Pancreas (tissue), 10 donors: ENCODE results near the gene COL15A1. TPM values are rescaled to one million over a fixed set of nuclear protein-coding genes. Genes with fewer than 3 reads are reported as not detected.

Experiments used
- ATAC-seq, 4 donors: fragments of 200-7000 bp; cut with Tn5 transposase; one replicate each; pipeline versions ENCODE4 v1.8.0 to v1.9.1; 2020; ENCODE audit warnings: mild to moderate bottlenecking in 4 of 4, moderate library complexity in 4 of 4
- DNase-seq, 6 donors: peaks; one replicate each; pipeline ENCODE4 v3.0.0-alpha.2; 2020
- FAIRE-seq: peaks from 2 replicates; lab custom pipeline; 2012; peaks lifted over from hg19 to GRCh38; lab: Jason Lieb, UNC
- H3K27ac ChIP-seq, 4 donors: fragments of 200-600 bp; sonication (generic); 1 replicate in 3 of 4; 2 replicates in 1 of 4; pipeline versions ENCODE4 v1.5.0 to v1.8.0; 2020
- H3K27me3 ChIP-seq, 4 donors: fragments of 200-600 bp; one replicate each; pipeline ENCODE4 v1.8.0; 2021
- H3K36me3 ChIP-seq, 3 donors: fragments of 200-600 bp; sonication (generic) in 1 of 3; one replicate each; pipeline versions ENCODE4 v1.5.0 to v1.8.0; 2020 to 2021
- H3K4me1 ChIP-seq, 3 donors: fragments of 200-600 bp; one replicate each; pipeline ENCODE4 v1.8.0; 2021
- H3K4me3 ChIP-seq, 4 donors: fragments of 200-600 bp; sonication (generic) in 2 of 4; one replicate each; pipeline versions ENCODE4 v1.5.0 to v1.8.0; 2020 to 2021
- H3K9me3 ChIP-seq, 4 donors: fragments of 200-600 bp; one replicate each; pipeline ENCODE4 v1.8.0; 2021
- WGBS, 2 donors: extraction: QIAGEN DNeasy Blood & Tissue Kit; methylation state at CpG; one replicate each; pipeline ENCODE4 v1.1.7; 2013; 5-methylcytosine and 5-hydroxymethylcytosine counted together
- intact Hi-C, 3 donors: fragments of 100-400 bp; cut with DNase I; formaldehyde crosslinking; loops; one replicate each; pipeline versions ENCODE4 v1.11.1 to v1.14.2; 2022
- polyA plus RNA-seq, 2 donors: library from polyadenylated mRNA; stranded (reverse); fragments of 200-250 nt; gene quantifications; one replicate each; pipeline ENCODE4 v1.2.3, GENCODE V29; 2013
- total RNA-seq, 6 donors: library from RNA; stranded (reverse); fragmentation: NEBNext Ultra II Directional in 4 of 6; extraction: Animal tissue kit (Norgen Biotek cat#: 25700) in 4 of 6; gene quantifications; one replicate each; pipeline versions ENCODE4 v1.2.1 to v1.2.4, GENCODE V29; 2021 to 2023
- TF ChIP-seq, protein P1 (sequence below), 4 donors: fragments of 200-600 bp; sonication (generic) in 3 of 4; IDR thresholded peaks; one replicate each; pipeline versions ENCODE4 v1.5.0 to v1.8.0; 2021; ENCODE audit warnings: antibody characterized with exemption in 4 of 4
- donor health status: healthy with polysubstance abuse.
- donor health status: DM: no; HTN: no; CAD: no; lungs with moderate emphysema.
- donor health status: DM: no; HTN: no; CAD: no.
- donor health status: control.
- donor health status: control.
- donor health status: Bipolar disorder and iron deficiency.
- donor health status: DM: yes; HTN: yes; CAD: no.
- donor health status: DM: no; HTN: no; CAD: no.
- donor health status: DM: no; HTN: no; CAD: no.
- donor health status: DM: yes; HTN: yes; CAD: no.

Gene COL15A1
- total and polyA plus RNA-seq, 8 donors: 6.7 to 43.4 (median 10.4) TPM

- 89 to 95% methylated on average over 6 of the region's 6 CpGs for WGBS, 2 donors
Measured at GRCh38 chr9:99024959-99025358, 81.3 kb downstream of the COL15A1 start.

DNA sequence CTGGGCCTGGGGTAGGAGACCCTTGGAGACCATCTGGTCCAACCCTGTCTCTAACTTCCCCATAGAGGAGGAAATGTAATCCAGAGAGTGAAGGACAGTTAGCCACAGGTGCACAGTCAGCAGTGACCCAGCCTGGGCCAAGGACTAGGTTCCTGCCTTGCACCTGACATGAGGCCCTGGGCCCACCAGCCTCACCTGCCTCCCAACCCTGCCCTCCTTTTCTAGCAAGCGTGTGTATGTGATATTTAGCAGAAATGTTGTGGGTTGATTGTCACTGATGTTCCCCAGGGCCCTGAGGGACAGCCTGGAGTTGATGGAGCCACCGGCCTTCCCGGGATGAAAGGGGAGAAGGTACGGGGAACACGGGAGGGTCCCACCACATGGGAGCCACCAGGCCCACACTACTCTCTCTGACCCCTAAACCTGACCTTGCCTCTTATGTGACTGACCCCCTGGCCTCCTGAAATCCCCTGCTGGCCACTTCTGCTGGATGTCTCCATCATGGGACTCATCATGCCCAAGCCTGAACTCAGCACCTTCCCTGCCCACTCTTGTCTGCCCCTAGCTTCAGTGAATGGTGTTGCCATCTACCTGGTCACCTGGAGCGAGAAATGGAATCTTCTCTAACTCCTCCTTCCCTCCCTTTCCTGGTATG lies 82.0 kb downstream of the COL15A1 start:
- Histone ChIP-seq H3K4me1 (no peaks in the 10 kb centered on the region), H3K9me3 (no peaks in the 10 kb centered on the region), H3K27me3 (no peaks in the 10 kb centered on the region), H3K4me3 (no peak overlapping the region), H3K27ac (no peak overlapping the region), H3K36me3 (no peaks in the 10 kb centered on the region)
- TF ChIP-seq, protein P1, sequence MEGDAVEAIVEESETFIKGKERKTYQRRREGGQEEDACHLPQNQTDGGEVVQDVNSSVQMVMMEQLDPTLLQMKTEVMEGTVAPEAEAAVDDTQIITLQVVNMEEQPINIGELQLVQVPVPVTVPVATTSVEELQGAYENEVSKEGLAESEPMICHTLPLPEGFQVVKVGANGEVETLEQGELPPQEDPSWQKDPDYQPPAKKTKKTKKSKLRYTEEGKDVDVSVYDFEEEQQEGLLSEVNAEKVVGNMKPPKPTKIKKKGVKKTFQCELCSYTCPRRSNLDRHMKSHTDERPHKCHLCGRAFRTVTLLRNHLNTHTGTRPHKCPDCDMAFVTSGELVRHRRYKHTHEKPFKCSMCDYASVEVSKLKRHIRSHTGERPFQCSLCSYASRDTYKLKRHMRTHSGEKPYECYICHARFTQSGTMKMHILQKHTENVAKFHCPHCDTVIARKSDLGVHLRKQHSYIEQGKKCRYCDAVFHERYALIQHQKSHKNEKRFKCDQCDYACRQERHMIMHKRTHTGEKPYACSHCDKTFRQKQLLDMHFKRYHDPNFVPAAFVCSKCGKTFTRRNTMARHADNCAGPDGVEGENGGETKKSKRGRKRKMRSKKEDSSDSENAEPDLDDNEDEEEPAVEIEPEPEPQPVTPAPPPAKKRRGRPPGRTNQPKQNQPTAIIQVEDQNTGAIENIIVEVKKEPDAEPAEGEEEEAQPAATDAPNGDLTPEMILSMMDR (IDR thresholded peaks at IDR 0.05): no peak
- no peak for FAIRE-seq
- no peak for DNase-seq
- ATAC-seq: no peak
- WGBS, 2 donors: 95 to 96% methylated on average over 6 of the region's 6 CpGs
- intact Hi-C loops: no loop called here

More at GRCh38 chr9:99024959-99025358, 81.3 kb downstream of the COL15A1 start:
- intact Hi-C loops: no loop called here
- no peak for DNase-seq
- H3K27ac ChIP-seq: no peak overlapping the region
- FAIRE-seq: no peak
- H3K27me3 ChIP-seq: no peaks in the 10 kb centered on the region
- TF ChIP-seq, protein P1 (IDR thresholded peaks at IDR 0.05): no peak
- no peaks in the 10 kb centered on the region for H3K36me3 ChIP-seq
- H3K4me1 ChIP-seq: no peaks in the 10 kb centered on the region
- H3K4me3 ChIP-seq: no peak overlapping the region
- no peaks in the 10 kb centered on the region for H3K9me3 ChIP-seq
- no peak for ATAC-seq

GRCh38 chr9:99026271-99026955 lies 82.7 kb downstream of the COL15A1 start:
- H3K9me3 ChIP-seq: no peaks in the 10 kb centered on the region
- no peaks in the 10 kb centered on the region for H3K27me3 ChIP-seq
- FAIRE-seq: no peak
- H3K36me3 ChIP-seq: no peaks in the 10 kb centered on the region
- no peak for ATAC-seq
- H3K4me1 ChIP-seq: no peaks in the 10 kb centered on the region
- WGBS, 2 donors: 91 to 92% methylated on average over 6 of the region's 6 CpGs
- no peak overlapping the region for H3K27ac ChIP-seq
- TF ChIP-seq, protein P1 (IDR thresholded peaks at IDR 0.05): no peak
- intact Hi-C loops: no loop called here
- H3K4me3 ChIP-seq: no peak overlapping the region
- DNase-seq: no peak

DNA sequence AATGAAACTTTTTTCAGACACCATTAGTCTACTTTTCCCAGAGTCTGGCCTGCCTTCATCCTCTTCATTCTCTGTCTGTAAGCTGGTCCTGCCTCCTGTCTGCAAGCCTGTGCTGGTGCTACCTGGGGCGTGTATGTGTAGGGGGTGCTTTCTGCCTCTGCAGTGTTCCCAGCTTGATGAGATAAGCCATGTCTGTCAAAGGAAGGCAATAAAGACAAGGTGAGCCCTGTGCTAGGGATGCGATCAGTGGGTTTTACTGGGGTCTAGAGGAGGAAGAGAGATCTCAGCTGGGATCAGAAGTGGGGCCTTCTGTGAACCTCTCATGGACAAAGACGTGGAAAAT lies 83.2 kb downstream of the COL15A1 start:
- Histone ChIP-seq H3K9me3 (no peaks in the 10 kb centered on the region), H3K27ac (no peak overlapping the region), H3K36me3 (no peaks in the 10 kb centered on the region), H3K4me1 (no peaks in the 10 kb centered on the region), H3K4me3 (no peak overlapping the region), H3K27me3 (no peaks in the 10 kb centered on the region)
- DNase-seq (no peak), ATAC-seq (no peak), FAIRE-seq (no peak)
- intact Hi-C loops: no loop called here
- TF ChIP-seq, protein P1 (IDR thresholded peaks at IDR 0.05): no peak
- WGBS, 2 donors: 84 to 86% methylated on average over 3 of the region's 3 CpGs

DNA sequence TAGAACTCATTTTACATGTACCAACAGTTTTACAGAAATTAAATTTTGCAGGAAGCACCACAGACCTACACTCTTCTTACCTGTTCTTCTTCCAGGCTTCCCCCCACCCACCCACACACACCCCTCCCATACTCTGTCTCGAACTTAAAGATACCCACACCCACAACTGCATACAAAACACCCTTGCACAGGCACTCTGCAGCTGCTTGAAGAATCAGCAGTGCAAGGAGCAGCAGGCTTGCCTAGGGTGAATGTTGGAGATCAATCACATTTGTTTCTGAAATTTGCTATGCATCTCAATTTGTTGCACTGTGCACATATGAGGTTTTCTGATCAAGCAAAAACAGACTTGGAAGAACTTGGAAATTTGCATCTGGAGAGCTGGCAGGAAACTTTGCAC lies 83.7 kb downstream of the COL15A1 start:
- Histone ChIP-seq H3K4me1 (no peaks in the 10 kb centered on the region), H3K9me3 (no peaks in the 10 kb centered on the region), H3K27me3 (no peaks in the 10 kb centered on the region), H3K27ac (no peak overlapping the region), H3K4me3 (no peak overlapping the region), H3K36me3 (no peaks in the 10 kb centered on the region)
- intact Hi-C loops: no loop called here
- FAIRE-seq: no peak
- TF ChIP-seq, protein P1 (IDR thresholded peaks at IDR 0.05): no peak
- WGBS, 2 donors: 71 to 79% methylated on average over 1 of the region's 1 CpG
- no peak for DNase-seq
- ATAC-seq: no peak
